ENCODE measurements around the gene CDC20.
A peak's percentile ranks its signal among the peaks of the same experiment; 100 is the strongest.

- TF ChIP-seq POLR2AphosphoS5 (IDR thresholded peaks at IDR 0.05; ENCODE audit: low read depth, low read length) (no peak), POLR2A (IDR thresholded peaks at IDR 0.05; ENCODE audit: low read depth, low read length) (peak; percentile 72), TAF1 (IDR thresholded peaks at IDR 0.05; ENCODE audit: borderline replicate concordance, low read depth, low read length) (0 out of 2 replicates have a peak, but pooled peaks have one; percentile 45)
Measured at GRCh38 chr1:43358121-43358745, 548 bp upstream of the CDC20 start.

Data from GM12892 (cell line).